GM12873 (cell line): ENCODE results near the gene PALM3.

Experiments
- TF ChIP-seq, protein P1 (sequence below): IDR thresholded peaks from 2 replicates; pipeline ENCODE4 v1.5.1; 2012; ENCODE audit warnings: low read depth, mild to moderate bottlenecking, moderate library complexity, low read length, control low read depth; ENCODE audit not compliant: insufficient read depth; ENCODE audit errors: missing control alignments

PALM3 gene

DNA sequence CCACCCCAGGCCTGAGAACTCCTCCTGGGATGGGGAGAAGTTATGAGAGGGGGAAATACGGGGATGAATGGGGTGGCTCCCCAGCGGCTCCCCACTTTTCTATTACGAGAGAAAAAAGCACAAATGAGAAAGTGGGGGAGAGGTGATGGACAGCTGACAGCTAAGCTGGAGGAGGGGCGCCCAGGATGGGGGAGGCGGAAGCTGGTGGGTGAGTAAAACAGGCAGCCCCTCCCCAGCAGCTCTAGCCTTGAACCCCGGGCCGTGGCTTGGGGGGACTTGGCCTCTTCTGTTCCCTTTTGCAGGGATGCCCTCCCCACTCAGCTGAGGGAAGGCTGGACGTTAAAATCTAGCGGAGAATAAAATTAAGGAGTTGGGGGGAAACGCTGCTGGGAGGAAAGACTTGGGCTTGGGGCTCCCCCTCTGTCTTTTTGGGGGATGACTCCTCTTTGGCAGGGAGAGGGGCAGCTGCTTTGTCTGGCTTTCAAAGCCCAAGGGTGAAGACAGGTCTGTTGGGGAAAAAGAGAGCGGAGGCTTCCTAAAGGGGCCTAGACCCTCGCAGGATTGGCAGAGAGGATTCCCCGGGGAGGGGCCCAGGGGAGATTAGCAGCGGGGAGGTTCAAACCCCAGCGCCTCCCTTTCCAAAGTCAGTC, 30.1 kb upstream of the PALM3 start:
- TF ChIP-seq, protein P1, sequence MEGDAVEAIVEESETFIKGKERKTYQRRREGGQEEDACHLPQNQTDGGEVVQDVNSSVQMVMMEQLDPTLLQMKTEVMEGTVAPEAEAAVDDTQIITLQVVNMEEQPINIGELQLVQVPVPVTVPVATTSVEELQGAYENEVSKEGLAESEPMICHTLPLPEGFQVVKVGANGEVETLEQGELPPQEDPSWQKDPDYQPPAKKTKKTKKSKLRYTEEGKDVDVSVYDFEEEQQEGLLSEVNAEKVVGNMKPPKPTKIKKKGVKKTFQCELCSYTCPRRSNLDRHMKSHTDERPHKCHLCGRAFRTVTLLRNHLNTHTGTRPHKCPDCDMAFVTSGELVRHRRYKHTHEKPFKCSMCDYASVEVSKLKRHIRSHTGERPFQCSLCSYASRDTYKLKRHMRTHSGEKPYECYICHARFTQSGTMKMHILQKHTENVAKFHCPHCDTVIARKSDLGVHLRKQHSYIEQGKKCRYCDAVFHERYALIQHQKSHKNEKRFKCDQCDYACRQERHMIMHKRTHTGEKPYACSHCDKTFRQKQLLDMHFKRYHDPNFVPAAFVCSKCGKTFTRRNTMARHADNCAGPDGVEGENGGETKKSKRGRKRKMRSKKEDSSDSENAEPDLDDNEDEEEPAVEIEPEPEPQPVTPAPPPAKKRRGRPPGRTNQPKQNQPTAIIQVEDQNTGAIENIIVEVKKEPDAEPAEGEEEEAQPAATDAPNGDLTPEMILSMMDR, result peak; percentile 41

DNA sequence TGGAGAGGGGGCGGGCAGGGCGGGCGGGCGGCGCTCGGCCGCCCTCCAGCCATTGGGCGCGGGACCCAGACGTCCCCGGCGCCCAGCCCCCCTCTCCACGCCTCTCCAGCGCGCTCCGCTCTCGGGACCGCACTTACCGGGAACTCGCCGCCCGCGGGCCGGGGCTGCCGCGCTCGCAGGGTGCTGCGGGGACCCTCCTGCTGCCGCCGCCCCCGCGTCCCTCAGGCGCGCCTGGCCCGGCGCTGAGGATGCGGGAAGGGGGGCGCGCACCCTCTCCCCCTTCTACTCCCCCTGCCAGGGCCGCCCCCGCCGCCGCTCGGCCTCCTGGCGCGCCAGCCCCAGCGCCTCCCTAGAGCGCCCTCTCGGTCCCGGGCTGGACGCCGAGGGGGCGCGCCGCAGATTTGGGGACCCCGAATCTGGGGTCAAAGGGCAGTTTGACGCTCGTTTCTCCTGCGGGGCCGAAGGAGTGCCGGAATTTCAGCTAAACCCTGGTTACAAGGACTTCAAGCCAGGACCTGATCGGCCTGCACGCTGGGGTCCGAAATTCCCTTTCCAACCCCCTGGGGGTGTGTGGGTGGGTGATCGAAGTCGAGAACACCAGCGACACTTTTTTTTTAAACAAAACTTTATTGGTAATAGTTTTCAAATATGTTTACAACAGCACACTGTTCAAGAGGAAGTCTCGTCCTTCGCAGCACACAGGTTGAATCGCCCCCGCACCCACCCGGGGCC, 29.4 kb upstream of the PALM3 start:
- TF ChIP-seq, protein P1, result peak; percentile 9

DNA sequence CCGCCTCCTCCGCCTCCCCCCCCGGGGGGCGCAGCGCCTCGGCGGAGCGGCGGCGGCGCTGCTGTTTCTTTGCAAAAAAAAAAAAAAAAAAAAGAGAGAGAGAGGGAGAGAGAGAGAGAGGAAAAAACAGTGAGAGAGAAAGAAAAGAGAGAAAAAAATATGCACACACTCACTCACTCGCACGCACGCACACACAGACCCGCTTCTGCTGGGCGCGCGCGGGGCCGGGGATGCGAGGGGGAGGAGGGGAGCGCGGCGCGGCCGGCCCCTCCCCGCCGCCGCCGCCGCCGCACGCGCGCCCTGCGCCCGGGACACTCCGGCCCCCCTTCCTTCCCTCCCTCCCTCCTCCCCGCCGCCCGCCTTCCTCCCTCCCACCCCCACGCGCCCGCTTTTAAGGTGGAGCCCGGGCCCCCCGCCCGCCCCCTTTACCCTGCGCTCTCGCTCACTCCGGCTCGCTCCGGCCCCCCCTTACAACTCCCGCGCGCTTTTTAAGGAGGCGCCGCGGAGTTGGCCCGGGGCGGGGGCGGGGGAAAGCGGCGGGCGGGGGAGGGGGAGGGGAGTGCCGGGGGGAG, 28.7 kb upstream of the PALM3 start, which contains the start of gene SAMD1:
TSS of gene SAMD1 (minus strand) at position 243 of the 572 bp plus-strand sequence.
- TF ChIP-seq, protein P1, result no peak

DNA sequence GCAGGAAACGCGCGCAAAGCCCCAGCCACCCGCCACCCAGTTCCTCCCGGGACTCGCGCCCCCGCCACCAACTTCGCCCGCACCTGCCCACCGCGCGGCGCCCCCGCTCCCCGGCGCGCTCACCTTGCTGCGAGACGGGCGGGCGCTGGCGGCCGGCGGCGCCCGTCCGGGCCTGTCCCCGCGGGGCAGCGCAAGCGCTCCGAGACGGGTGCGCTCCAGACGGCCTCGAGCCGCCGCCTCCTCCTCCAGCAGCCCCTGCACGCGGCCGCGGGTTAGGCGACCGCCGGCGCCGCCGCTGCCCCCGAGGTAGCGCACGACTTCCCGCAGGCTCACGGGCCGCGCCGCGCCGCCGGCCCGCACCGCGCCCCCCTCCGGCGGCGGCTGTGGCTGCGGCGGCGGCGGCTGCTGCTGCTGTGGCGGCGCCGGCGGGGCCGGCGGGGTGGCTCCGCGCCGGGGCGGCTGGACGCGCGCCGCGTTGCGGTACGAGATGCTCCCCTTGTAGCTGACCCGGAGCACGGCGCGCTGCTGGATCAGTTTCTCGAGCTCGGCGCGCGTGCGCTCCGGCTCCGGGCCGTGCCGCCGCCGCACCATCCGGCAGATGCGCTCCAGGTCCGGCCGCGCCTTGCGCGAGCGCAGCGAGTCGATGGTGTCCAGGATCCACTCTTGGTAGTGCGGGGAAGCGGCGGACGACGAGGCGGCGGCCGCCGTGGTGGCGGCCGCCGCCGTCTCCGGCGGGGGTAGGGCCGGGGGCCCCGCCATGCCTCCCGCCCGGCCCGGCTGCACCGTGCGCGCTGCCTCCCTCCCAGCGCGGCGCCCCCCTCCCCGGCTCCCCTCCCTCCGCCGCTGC, 28.0 kb upstream of the PALM3 start:
- TF ChIP-seq, protein P1, result peak; percentile 3

DNA sequence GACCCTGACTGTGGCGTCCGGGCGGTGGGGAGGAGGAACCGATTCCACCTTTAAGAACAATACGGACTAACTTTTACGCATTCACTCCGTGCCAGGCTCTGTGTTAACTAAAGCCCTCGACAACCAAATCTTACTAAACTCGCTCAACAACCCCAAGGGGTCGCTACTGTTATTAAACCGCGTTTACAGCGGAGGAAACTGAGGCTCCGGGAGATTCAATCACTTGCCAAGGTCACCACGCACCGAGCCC, 27.5 kb upstream of the PALM3 start:
- TF ChIP-seq, protein P1, result peak; percentile 32

DNA sequence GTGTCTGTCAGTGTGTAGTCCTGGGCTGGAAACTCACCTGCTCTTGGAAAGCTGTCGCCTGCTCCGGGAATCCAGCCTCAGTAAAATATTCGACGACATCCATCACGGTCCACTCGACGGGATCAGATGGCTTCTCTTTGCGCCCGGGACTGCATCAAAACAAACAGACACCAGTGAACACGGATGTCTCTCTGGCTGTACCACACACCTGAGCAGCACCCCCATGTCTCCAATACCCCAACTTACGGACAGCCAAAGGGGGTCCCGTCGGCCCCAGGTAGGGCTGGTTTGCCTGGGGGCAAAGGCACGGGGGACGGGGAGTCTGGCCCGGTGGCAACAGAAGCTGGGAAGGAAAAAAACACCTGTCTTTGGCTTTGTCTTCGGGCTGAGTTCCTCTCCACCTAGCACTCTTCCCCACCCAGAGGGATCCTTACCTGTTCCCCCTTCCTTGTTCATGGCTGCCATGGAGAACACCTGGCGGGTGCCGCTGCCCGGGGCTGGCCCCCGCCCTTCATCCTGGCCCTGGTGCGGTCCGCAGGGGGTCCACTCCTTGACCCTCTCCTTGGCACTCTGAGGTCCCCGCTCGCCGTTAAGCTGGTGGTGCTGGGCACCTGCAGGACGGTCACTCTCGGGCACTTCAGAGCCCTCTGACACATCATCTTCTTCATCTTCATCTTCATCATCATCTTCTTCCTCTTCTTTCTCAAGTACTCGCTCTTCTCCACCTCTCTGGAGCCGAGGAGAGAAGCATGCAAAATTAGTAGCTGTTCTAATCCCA, 26.9 kb upstream of the PALM3 start:
- TF ChIP-seq, protein P1, result no peak
